DMS53 (cell line): ENCODE data around the gene KDM6A.
A peak's percentile ranks its signal among the peaks of the same experiment; 100 is the strongest.
"Not testable (repeated sequence)": the region's sequence is repeated elsewhere in the genome, so short reads cannot be mapped to it uniquely, and the experiment has no call there.

ENCODE experiments used
- DNase-seq: peaks from one replicate; lab custom pipeline; 2025; lab: John Stamatoyannopoulos, UW

Gene KDM6A

DNA sequence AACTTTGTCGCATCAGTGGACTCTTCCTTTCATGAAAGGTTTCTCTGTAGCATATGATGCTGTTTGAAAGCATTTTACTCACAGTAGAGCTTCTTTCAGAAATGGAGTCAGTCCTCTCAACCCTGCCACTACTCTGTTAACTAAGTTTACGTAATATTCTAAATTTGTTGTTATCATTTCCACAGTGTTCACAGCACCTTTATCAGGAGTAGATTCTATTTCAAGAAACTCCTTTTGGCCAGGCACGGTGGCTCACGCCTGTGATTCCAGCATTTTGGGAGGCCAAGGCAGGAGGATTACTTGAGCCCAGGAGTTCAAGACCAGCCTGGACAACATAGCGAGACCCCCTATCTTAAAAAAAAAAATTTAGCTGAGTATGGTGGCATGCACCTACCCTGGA is 90.0 kb downstream of the KDM6A start:
- DNase-seq: no peak

- no peak for DNase-seq
Observed at GRCh38 chrX:44967221-44967620, 94.2 kb downstream of the KDM6A start.

GRCh38 chrX:44970709-44971108 is 97.7 kb downstream of the KDM6A start:
- no peak for DNase-seq

DNA sequence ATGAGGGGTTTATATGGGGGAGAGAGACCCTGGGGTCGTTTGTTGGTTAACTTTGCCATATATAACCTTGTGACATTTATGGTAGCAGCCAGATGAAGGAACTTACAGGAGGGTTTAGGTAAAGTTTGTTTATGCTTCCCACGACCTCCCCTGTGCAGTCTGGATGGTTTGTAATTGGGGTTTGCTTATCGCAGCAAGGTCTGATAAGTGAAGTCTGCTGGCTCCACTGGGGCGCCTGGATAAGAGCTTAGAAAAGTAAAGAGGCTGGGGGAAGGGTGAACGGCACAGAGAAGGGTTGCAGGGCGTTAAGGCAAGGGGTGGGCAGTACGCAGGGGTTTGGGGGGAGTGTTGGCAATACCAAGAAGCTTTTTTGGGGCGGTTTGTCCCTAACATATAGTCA is 98.7 kb downstream of the KDM6A start:
- DNase-seq: no peak

- DNase-seq: no peak
Observed at GRCh38 chrX:44972132-44972531, 99.1 kb downstream of the KDM6A start.

GRCh38 chrX:44973420-44973932 is 100.5 kb downstream of the KDM6A start:
- no peak for DNase-seq

DNA sequence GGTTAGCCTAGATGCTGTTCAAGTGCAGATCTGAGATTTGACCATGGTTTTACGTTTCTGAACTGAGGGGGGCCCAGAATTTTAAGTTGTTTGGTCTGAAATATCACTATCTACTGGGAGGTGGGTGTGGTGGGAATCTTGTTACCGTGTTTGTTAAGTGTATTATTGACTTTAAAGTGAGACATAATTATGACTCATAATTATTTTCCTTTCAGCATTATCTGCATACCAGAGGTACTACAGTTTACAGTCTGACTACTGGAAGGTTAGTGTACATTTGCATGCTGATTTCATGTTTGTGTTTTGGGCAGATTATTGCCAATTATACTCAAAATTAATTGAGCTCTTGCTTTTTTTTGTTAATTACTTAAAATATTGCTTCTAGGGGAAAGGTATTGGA is 101.5 kb downstream of the KDM6A start:
- DNase-seq: peak; percentile 25

GRCh38 chrX:44975666-44976263 is 102.8 kb downstream of the KDM6A start:
- DNase-seq: peak; percentile 7

GRCh38 chrX:44978976-44979375 is 106.0 kb downstream of the KDM6A start:
- DNase-seq: no peak

DNA sequence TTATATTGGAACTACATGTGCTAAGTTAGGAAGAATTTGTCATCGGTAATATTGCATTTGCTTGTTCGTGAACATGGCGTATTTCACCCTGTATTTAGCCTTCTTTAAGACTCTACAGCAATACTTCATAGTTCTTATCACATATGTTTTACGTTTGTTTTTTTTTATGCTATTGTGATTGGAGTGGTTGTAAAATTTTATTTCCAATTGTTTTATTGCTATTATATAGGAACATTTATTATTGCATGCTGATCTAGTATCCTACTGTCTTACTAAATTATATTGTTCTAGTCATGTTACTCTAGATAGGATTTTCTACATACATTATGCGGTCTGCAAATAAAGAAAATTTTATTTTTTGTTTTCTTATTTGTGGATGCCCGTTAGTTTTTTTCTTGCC is 107.4 kb downstream of the KDM6A start:
- no peak for DNase-seq

DNA sequence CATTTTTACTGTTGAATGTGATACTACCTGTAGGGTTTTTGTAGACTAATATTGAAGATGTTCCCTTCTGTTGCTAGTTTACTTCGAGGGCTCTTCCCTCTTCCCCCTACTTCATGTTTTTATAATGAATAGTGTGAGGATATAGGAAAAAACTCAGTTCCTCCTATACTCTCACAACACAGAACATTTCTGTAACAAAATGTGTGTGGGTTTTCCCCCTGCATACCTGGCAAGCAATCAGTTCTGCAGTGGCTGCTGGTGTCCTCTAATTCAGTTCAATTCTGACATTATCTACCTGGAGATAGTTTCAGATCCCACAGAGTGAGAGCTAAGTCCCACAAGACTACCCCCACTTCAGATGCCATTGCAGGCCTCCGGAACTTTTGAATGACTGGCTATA is 107.9 kb downstream of the KDM6A start:
- no peak for DNase-seq

GRCh38 chrX:44989995-44990770 is 117.2 kb downstream of the KDM6A start:
- DNase-seq: no peak

DNA sequence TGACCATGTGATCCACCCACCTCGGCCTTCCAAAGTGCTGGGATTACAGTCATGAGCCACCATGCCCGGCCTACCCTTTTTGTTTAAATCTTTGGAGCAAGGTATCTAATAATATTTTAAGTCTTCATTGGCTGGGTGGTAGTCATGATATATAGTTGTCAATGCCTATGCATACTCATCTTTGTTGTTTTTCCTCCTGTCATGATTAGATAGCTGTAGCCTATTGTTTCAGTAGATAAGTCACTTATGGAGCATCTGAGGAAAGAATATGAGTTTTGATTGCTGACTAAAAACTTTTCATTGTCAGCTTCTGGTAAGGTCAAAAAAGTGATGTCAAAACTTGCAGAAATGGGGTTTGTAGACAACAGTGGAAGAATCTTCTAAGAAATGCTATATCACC is 119.8 kb downstream of the KDM6A start:
- DNase-seq: no peak

GRCh38 chrX:44996277-44996676 is 123.3 kb downstream of the KDM6A start:
- DNase-seq: no peak

DNA sequence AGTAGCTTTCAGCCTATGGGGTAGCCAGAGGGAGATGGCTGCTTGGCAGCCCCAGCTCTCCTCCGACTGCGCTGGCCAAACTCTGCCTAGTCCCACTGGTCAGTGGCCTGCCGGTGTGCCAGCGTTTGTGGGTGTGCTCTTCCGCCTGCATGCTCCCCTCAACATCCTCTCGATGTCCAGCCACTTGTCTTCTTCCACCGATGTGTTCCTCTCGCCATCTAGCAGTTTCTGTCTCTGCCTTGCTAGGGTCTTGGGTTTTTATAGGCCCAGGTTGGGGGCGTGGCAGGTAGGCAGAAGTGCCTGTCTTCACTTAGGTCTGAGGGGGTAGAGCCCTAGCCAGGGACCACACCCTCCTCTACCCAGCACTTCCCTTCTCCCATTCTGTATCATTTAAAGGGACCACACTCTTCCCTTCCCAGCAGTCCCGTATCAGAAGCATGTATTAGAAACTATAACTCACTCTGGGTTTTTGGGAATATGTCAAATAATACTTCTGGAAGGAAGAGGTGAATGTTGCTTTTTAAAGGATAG is 124.4 kb downstream of the KDM6A start:
- DNase-seq: no peak

DNA sequence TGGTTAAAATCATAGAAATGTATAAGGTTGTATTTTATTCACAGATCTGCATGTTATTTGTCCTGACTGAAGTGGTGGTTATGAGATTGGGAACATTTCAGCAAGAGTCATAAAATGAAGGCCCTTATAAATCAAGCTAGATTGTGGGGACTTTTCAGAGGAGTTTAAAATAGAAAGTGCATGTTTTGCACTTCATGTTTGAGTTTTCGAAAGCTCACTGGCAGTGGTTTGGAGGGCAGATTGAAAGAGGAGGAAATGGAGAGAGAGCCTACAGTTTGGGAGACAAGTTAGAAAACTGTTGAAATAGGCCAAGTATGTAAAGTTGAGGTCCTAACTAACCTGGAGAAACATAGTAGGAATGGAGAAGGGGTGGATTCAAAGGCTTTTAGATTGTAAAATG is 124.9 kb downstream of the KDM6A start:
- DNase-seq: no peak

- DNase-seq: not testable (repeated sequence)
Observed at GRCh38 chrX:44999237-44999636, 126.2 kb downstream of the KDM6A start.

DNA sequence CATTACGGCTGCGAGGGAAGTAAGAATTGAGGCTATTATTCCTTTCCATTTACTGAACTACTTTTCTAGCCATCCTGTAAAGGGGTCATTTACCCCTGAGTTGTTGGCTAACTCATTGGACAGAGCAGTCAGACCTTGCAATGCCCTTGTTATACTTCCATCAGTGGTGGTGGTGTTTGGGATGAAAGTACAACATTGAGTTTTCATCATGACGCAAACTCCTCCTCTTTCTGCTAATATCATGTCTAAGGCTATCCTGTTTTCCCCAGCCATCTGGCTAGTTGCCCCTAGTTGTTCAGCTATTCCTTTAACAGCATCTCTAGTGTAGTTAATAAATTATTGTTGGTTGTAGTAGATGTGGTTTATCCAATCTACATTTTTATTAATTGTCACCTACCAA is 126.9 kb downstream of the KDM6A start:
- not testable (repeated sequence) for DNase-seq

- DNase-seq: no peak
Observed at GRCh38 chrX:45001048-45001447, 128.1 kb downstream of the KDM6A start.

DNA sequence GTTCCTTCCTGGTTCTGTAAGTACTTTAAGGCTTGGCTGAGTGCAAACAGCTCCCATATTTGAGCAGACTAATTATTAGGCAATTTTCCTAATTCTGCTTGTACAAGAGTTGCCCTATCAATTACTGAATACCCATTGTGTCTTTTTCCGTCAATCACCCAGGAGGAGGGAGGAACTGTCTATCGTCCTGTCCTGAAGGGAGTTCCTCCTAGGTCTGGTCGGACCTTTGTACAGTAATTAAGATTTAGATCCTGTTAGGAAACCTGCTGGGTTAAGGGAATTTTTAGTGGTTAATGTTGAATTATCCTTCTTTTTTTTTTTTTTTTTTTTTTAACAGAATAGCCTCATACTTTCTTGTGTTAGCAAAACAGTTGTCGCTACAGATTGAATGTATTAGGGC is 130.1 kb downstream of the KDM6A start:
- no peak for DNase-seq

GRCh38 chrX:45006002-45006800 is 133.2 kb downstream of the KDM6A start:
- no peak for DNase-seq

DNA sequence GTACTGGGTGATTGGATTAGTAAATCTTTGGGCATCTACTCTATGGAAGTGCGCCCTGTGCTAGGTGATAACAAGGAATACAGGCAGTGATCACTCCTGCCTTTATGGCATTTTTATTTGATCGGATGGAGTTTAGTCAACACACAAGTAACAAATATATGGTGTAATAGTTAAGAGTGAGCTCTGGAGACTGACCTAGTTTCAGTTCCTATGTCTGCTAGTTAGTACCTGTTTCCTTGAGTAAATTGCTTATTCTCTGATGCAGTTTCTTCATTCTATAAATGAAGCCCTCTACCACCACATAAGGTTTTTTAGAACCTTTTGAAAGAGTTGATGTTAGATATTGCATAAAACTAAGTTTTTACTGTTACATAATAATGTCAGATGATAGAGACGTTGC is 134.6 kb downstream of the KDM6A start:
- no peak for DNase-seq
